ENCODE data around the gene REXO1. TPM values are rescaled to one million over a fixed set of nuclear protein-coding genes. Genes with fewer than 3 reads are reported as not detected.
"Not testable (repeated sequence)": the region's sequence is repeated elsewhere in the genome, so short reads cannot be mapped to it uniquely, and the experiment has no call there.

Gene REXO1
- total RNA-seq, 3 donors from 2014 or later, result 91.5 to 95.0 (median 94.4) TPM

GRCh38 chr19:1806184-1807029 lies 41.9 kb downstream of the REXO1 start:
- no peaks in the 10 kb centered on the region for H3K27me3 Mint-ChIP-seq (ENCODE audit: low read depth)
- no peak for DNase-seq
- no peaks in the 10 kb centered on the region for H3K36me3 Mint-ChIP-seq (ENCODE audit: insufficient read depth)
- no peaks in the 10 kb centered on the region for H3K9me3 Mint-ChIP-seq
- peaks cover 1% of the 10 kb centered on the region for H3K4me1 Mint-ChIP-seq (ENCODE audit: low read depth)
- ATAC-seq, result no peak
- no peak overlapping the region for H3K4me3 Mint-ChIP-seq

GRCh38 chr19:1805401-1806183 lies 42.7 kb downstream of the REXO1 start:
- H3K36me3 Mint-ChIP-seq (ENCODE audit: insufficient read depth), result no peaks in the 10 kb centered on the region
- ATAC-seq (no peak), DNase-seq (no peak)
- no peaks in the 10 kb centered on the region for H3K27me3 Mint-ChIP-seq (ENCODE audit: low read depth)
- H3K4me3 Mint-ChIP-seq, result no peak overlapping the region
- no peaks in the 10 kb centered on the region for H3K4me1 Mint-ChIP-seq (ENCODE audit: low read depth)
- no peaks in the 10 kb centered on the region for H3K9me3 Mint-ChIP-seq

- Mint-ChIP-seq H3K4me3 (no peak overlapping the region), H3K36me3 (ENCODE audit: insufficient read depth) (peaks cover 3% of the 10 kb centered on the region), H3K4me1 (ENCODE audit: low read depth) (no peaks in the 10 kb centered on the region), H3K9me3 (no peaks in the 10 kb centered on the region), H3K27me3 (ENCODE audit: low read depth) (no peaks in the 10 kb centered on the region)
- no peak for ATAC-seq
- DNase-seq, result no peak
Measured at GRCh38 chr19:1804858-1805257, 43.4 kb downstream of the REXO1 start.

DNA sequence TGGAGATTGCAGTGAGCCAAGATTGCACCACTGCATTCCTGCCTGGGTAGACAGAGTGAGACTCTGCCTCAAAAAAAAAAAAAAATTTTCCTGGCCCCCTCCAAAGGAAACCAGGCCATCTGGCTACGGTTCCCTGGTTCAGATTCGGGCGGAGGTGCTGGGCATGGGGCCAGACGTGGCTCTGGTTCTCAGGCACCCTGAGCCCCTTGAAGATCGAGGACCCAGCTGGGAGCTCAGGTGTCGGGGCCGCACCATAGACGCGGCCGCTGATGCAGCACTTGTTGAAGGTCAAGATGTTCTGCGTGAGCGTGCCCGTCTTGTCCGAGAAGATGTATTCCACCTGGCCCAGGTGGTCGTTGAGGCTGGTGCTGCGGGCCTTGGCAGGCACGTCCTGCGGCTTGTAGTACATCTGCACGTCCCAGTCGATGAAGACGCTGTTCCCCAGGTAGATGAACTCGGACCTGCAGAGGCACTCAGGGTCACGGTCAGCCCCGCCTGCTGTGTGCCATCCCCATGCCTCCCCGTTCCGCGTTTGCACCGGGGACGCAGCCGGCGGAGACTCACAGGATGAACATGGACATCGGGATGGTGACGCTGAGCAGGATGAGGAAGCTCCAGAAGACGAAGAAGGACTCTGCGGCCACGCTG lies 48.5 kb downstream of the REXO1 start:
- Mint-ChIP-seq H3K4me1 (ENCODE audit: low read depth) (no peaks in the 10 kb centered on the region), H3K9me3 (no peaks in the 10 kb centered on the region), H3K27me3 (ENCODE audit: low read depth) (no peaks in the 10 kb centered on the region), H3K36me3 (ENCODE audit: insufficient read depth) (peaks cover 5% of the 10 kb centered on the region), H3K4me3 (no peak overlapping the region)
- no peak for ATAC-seq
- DNase-seq, result no peak

DNA sequence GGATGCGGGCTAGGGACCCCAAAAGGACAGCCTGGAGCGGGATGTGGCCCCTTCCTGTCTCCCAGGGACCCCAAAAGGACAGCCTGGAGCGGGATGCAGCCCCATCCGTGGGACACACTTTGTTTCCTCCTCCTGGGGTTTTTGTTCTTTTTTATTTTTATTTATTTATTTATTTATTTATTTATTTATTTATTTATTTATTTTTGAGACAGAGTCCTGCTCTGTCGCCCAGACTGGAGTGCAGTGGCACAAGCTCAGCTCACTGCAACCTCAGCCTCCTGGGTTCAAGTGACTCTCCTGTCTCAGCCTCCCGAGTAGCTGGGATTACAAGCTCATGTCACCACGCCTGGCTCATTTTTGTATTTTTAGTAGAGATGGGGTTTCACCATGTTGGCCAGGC lies 51.0 kb downstream of the REXO1 start:
- not testable (repeated sequence) for H3K27me3 Mint-ChIP-seq (ENCODE audit: low read depth); DNase-seq; H3K36me3 Mint-ChIP-seq (ENCODE audit: insufficient read depth); ATAC-seq; H3K9me3 Mint-ChIP-seq; H3K4me3 Mint-ChIP-seq; H3K4me1 Mint-ChIP-seq (ENCODE audit: low read depth)

DNA sequence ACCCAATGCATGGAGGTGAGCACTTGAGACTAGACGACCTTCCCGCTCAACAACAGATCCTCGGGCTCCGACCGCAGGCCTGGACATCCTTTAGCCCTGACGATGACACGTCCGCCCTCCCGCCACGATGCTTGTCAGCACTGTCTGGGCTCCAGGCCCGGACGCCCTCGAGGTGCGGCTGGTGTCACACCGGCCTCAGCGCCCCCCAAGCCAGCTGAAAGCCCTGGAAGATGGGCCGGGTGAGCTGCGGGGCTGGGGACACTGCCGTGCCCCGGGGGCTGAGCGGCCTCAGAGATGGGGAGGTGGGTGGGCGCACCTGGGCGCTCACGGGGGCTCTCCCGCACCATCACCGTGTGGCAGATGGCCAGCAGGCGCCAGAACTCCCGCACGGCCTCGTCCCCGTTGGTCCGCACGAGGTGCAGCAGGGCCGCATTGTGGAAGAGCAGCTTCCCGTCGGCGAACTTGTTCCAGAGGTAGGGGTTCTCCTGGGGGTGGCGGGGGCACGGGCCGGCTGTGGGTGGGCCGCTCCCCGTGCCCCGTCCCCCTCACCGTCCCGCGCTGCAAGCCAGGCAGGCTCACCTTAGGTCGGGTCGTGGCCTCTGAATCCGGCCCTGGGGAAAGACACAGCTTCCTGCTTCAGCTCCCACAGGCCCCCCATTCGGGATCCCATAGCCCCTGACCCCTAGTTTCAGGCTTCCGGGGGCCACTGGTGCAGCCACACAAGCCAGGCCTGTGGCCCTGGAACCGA lies 51.7 kb downstream of the REXO1 start:
- H3K4me1 Mint-ChIP-seq (ENCODE audit: low read depth), result no peaks in the 10 kb centered on the region
- no peaks in the 10 kb centered on the region for H3K9me3 Mint-ChIP-seq
- H3K36me3 Mint-ChIP-seq (ENCODE audit: insufficient read depth), result peaks cover 5% of the 10 kb centered on the region
- ATAC-seq, result no peak
- no peak for DNase-seq
- no peak overlapping the region for H3K4me3 Mint-ChIP-seq
- peaks cover 6% of the 10 kb centered on the region for H3K27me3 Mint-ChIP-seq (ENCODE audit: low read depth)

- no peaks in the 10 kb centered on the region for H3K36me3 Mint-ChIP-seq (ENCODE audit: insufficient read depth)
- no peak overlapping the region for H3K4me3 Mint-ChIP-seq
- ATAC-seq (peak in 1 of 2 donors; percentile 42), DNase-seq (no peak)
- H3K9me3 Mint-ChIP-seq, result no peaks in the 10 kb centered on the region
- peaks cover 1% of the 10 kb centered on the region for H3K4me1 Mint-ChIP-seq (ENCODE audit: low read depth)
- H3K27me3 Mint-ChIP-seq (ENCODE audit: low read depth), result peaks cover 9% of the 10 kb centered on the region
Measured at GRCh38 chr19:1794424-1795172, 53.7 kb downstream of the REXO1 start.

DNA sequence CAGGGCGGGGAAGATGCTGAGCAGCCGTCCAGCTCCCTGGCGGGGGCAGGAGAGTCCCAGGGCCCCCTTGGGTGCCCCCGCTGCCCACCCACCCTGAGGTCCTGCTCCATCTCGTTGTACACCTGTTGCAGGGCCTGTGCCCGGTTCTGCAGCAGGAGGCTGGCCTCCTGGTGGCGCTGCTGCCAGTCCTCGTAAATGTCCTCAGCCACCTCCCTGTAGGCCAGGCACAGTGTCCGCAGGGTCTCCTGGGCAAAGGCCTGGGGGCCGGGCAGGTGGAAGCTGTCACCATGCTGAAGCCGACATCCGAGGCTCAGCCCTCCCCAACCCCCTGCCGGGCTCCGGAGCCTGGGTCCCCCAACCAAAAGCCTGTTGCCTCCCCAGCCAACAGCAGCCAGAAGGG lies 56.4 kb downstream of the REXO1 start:
- ATAC-seq, result no peak
- no peak overlapping the region for H3K4me3 Mint-ChIP-seq
- H3K27me3 Mint-ChIP-seq (ENCODE audit: low read depth), result peaks cover 20% of the 10 kb centered on the region
- DNase-seq, result no peak
- peaks cover 1% of the 10 kb centered on the region for H3K4me1 Mint-ChIP-seq (ENCODE audit: low read depth)
- H3K9me3 Mint-ChIP-seq, result no peaks in the 10 kb centered on the region
- H3K36me3 Mint-ChIP-seq (ENCODE audit: insufficient read depth), result no peaks in the 10 kb centered on the region

DNA sequence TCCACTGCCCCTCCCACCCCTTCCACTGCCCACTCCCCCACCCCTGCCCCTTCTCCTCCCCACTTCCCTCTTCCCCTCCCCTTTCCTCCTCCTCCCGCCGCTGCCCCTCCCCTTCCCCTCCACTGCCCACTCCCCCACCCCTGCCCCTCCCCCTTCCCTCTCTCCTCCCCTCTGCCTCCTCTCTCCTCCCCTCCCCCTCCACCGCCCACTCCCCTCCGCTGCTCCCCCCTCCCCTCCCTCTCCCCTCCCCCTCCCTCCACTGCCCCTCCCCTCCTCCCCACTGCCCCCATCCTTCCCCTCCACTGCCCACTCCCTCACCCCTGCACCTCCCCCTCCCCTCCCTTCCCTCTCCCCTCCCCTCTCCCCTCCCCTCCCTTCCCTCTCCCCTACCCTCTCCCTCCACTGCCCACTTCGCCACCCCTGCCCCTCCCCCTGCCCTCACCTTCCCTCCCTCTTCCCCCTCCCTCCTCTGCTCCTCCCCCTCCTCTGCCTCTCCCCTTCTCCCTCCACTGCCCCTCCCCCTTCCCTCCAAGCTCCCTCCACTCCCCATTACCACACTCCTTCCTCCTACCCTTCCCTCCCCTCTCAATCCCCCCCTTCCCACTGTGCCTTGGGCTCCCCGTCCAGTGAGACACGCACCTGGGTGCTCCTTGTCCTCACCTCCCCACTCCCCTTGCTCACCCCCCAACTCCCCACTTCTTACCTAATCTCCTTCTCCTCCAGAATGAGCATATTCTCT lies 58.1 kb downstream of the REXO1 start:
- Mint-ChIP-seq H3K9me3 (no peaks in the 10 kb centered on the region), H3K27me3 (ENCODE audit: low read depth) (peaks cover 24% of the 10 kb centered on the region), H3K4me1 (ENCODE audit: low read depth) (peaks cover 1% of the 10 kb centered on the region), H3K4me3 (no peak overlapping the region), H3K36me3 (ENCODE audit: insufficient read depth) (no peaks in the 10 kb centered on the region)
- DNase-seq (no peak), ATAC-seq (no peak)

GRCh38 chr19:1789261-1790041 lies 58.8 kb downstream of the REXO1 start:
- Mint-ChIP-seq H3K27me3 (ENCODE audit: low read depth) (peaks cover 24% of the 10 kb centered on the region), H3K9me3 (no peaks in the 10 kb centered on the region)

DNA sequence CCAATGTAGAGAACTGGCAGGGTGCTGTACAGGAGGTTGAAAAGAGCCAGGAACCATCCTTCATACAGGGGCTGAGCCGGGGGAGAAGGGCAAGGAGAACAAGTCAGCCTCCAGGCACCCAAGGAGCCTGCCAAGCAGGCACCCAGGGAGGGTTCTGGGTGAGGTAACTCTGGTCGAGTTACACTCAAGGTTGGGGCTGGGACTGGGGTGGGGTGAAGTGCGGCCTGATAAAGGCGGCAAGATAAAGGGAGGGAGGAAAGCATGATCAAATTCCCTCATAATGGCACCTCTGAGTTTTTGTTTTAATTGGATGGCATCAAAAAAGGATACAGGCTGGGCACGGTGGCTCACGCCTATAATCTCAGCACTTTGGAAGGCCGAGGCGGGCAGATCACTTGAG lies 61.2 kb downstream of the REXO1 start:
- DNase-seq (no peak), ATAC-seq (no peak)
- H3K36me3 Mint-ChIP-seq (ENCODE audit: insufficient read depth), result no peaks in the 10 kb centered on the region
- H3K27me3 Mint-ChIP-seq (ENCODE audit: low read depth), result peaks cover 39% of the 10 kb centered on the region
- peaks cover 1% of the 10 kb centered on the region for H3K4me1 Mint-ChIP-seq (ENCODE audit: low read depth)
- H3K9me3 Mint-ChIP-seq, result no peaks in the 10 kb centered on the region
- H3K4me3 Mint-ChIP-seq, result no peak overlapping the region

More at GRCh38 chr19:1789261-1790041, 58.8 kb downstream of the REXO1 start:
- no peak for ATAC-seq
- peaks cover 1% of the 10 kb centered on the region for H3K4me1 Mint-ChIP-seq (ENCODE audit: low read depth)
- H3K36me3 Mint-ChIP-seq (ENCODE audit: insufficient read depth), result no peaks in the 10 kb centered on the region
- no peak for DNase-seq
- no peak overlapping the region for H3K4me3 Mint-ChIP-seq

DNA sequence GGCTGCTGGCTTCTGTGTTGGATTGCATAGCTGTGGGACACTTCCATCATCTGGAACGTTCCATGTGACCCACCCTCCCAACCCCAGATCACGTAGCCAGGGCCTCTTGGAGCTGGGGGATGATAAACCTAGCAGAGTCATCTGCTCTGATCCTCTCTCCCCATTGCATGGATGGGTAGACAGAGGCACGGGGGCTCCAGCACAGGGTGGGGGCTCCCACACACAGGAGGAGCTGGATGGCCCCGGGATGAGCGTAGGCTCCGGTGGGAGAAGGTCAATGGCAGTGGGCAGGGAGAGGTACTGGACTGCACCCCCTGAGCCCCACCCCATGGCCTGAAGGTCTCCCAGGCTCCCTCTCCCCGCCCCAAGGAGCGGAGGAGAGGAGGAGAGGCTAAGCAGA lies 61.6 kb downstream of the REXO1 start:
- H3K36me3 Mint-ChIP-seq (ENCODE audit: insufficient read depth), result no peaks in the 10 kb centered on the region
- no peak for ATAC-seq
- H3K4me1 Mint-ChIP-seq (ENCODE audit: low read depth), result peaks cover 1% of the 10 kb centered on the region
- H3K27me3 Mint-ChIP-seq (ENCODE audit: low read depth), result peaks cover 42% of the 10 kb centered on the region
- no peaks in the 10 kb centered on the region for H3K9me3 Mint-ChIP-seq
- H3K4me3 Mint-ChIP-seq, result no peak overlapping the region
- no peak for DNase-seq
